Measurements from ENCODE around the gene EEF1A2. TPM values are rescaled to one million over a fixed set of nuclear protein-coding genes. Genes with fewer than 3 reads are reported as not detected.

Gene EEF1A2
- total RNA-seq, 1 experiment from 2014 or later, result 75.2 TPM

DNA sequence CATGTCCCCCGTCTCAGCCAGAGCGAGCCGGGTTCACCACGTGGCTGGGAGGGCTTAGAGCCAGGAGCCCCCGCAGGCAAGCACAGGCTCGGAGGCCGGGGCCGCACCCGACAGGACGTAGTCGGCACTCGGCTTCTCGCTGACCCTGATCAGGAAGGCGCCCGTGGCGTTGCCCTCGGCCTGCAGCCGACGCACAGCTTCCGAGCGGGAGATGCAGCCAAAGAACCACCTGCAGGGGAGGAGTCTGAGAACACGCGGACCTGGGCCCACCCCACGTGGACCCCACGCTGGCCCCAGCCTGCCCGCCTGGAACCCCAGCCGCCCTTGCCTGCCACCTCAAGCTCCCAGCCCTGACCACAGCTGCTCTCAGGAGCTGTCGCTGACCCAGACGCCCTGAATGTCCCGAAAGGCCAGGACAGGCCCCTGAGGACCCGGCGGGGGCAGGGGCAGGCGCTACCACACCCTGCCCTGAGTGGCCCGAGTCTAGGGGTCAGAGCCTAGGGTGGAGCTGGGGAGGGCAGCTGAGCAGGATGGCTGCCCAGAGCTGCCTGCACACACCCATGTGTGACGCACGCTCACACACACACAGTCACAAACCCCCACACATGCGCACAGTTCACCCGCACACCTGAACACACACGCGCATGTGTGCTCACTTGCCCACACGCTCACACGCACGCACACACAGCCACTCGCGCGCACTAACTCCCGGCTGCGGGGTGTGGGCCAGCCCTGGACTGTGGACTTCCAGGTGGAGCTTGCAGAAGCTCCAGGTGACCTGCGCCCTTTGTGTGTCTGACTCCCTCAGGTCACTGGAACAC, 36.2 kb upstream of the EEF1A2 start:
- H3K9me2 ChIP-seq (ENCODE audit: insufficient read depth), result no peaks in the 10 kb centered on the region
- H3K4me2 ChIP-seq, result peak overlapping the region; percentile 59
- H3K4me3 ChIP-seq, result no peak overlapping the region
- intact Hi-C loops (cut with micrococcal nuclease; ENCODE audit: unreplicated experiment), result loop anchor here (5.0 kb wide), 1 partner anchor 522 kb away; no protein-coding TSS in a partner anchor
- BruUV-seq (replicated peaks), result no TSS peak
- CTCF ChIA-PET, result no interaction called here
- H4K20me1 ChIP-seq (ENCODE audit: insufficient read depth), result no peaks in the 10 kb centered on the region
- POLR2A ChIA-PET (ENCODE audit: unreplicated experiment), result interaction anchor here (0.6 kb wide), 3 partner anchors 12 to 97 kb away, joined by 3 to 11 read pairs (median 3); no protein-coding TSS in a partner anchor
- H3K27me3 ChIP-seq (ENCODE audit: insufficient read depth, low read depth), result no peaks in the 10 kb centered on the region
- H3K9me3 ChIP-seq (ENCODE audit: insufficient read depth, low read depth), result no peaks in the 10 kb centered on the region
- no peak for TF ChIP-seq EZH2 (IDR thresholded peaks at IDR 0.05; ENCODE audit: low read depth)
- TF ChIP-seq, protein P1, sequence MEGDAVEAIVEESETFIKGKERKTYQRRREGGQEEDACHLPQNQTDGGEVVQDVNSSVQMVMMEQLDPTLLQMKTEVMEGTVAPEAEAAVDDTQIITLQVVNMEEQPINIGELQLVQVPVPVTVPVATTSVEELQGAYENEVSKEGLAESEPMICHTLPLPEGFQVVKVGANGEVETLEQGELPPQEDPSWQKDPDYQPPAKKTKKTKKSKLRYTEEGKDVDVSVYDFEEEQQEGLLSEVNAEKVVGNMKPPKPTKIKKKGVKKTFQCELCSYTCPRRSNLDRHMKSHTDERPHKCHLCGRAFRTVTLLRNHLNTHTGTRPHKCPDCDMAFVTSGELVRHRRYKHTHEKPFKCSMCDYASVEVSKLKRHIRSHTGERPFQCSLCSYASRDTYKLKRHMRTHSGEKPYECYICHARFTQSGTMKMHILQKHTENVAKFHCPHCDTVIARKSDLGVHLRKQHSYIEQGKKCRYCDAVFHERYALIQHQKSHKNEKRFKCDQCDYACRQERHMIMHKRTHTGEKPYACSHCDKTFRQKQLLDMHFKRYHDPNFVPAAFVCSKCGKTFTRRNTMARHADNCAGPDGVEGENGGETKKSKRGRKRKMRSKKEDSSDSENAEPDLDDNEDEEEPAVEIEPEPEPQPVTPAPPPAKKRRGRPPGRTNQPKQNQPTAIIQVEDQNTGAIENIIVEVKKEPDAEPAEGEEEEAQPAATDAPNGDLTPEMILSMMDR (conservative IDR thresholded peaks at IDR 0.05), result no peak
- peaks cover 43% of the 10 kb centered on the region for H3K4me1 ChIP-seq (replicated peaks; ENCODE audit: insufficient read depth)
- no peaks in the 10 kb centered on the region for H3K36me3 ChIP-seq (ENCODE audit: low read depth)
- peak overlapping the region; percentile 32; the same call in 1 of the 2 replicates for H3K27ac ChIP-seq
- H3K79me2 ChIP-seq (ENCODE audit: low read depth), result peaks cover 6% of the 10 kb centered on the region; the same call in 1 of the 2 replicates
- peaks cover 31% of the 10 kb centered on the region; the same call in 1 of the 2 replicates for H3F3A ChIP-seq (ENCODE audit: insufficient read depth, low read depth)
- peak in 1 of 2 experiments; percentile 33 for DNase-seq
- no peak overlapping the region for H2AFZ ChIP-seq

DNA sequence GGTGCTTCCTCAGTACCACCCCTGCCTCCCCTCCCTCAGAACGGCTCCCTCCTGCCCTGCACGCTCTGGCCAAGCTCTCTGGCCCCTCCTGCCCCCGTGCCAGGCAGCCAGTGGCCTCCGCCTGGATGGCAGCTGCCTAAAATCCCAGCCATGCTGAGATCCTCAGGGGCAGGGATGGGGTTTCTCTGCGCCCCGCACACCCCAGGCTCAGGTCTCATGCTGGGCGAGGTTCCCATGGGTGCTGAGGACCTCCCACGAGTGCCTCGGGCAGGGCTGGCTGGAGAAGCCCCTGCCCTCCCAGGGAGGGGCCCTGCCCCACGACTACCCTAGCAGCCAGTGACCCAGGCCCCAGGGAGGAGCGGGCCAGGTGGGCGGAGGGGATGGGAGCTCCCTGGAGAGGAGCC, 35.5 kb upstream of the EEF1A2 start:
- CTCF ChIA-PET, result no interaction called here
- Histone ChIP-seq H3K9me3 (ENCODE audit: insufficient read depth, low read depth) (no peaks in the 10 kb centered on the region), H3K4me1 (replicated peaks; ENCODE audit: insufficient read depth) (peaks cover 37% of the 10 kb centered on the region), H3K36me3 (ENCODE audit: low read depth) (no peaks in the 10 kb centered on the region), H3K9me2 (ENCODE audit: insufficient read depth) (no peaks in the 10 kb centered on the region), H3F3A (ENCODE audit: insufficient read depth, low read depth) (peaks cover 31% of the 10 kb centered on the region; the same call in 1 of the 2 replicates), H3K4me2 (peak overlapping the region; percentile 59), H3K79me2 (ENCODE audit: low read depth) (peaks cover 6% of the 10 kb centered on the region; the same call in 1 of the 2 replicates), H3K27ac (peak overlapping the region; percentile 32; the same call in 1 of the 2 replicates), H4K20me1 (ENCODE audit: insufficient read depth) (no peaks in the 10 kb centered on the region), H3K27me3 (ENCODE audit: insufficient read depth, low read depth) (no peaks in the 10 kb centered on the region), H2AFZ (no peak overlapping the region), H3K4me3 (no peak overlapping the region)
- no peak for DNase-seq
- intact Hi-C loops (cut with micrococcal nuclease; ENCODE audit: unreplicated experiment), result no loop called here
- no TSS peak for BruUV-seq (replicated peaks)
- POLR2A ChIA-PET (ENCODE audit: unreplicated experiment), result interaction anchor here (0.6 to 0.8 kb wide), 5 partner anchors 9 to 307 kb away, joined by 3 to 23 read pairs (median 4); no protein-coding TSS in a partner anchor
- no peak for TF ChIP-seq EZH2 (IDR thresholded peaks at IDR 0.05; ENCODE audit: low read depth)
- TF ChIP-seq, protein P1 (conservative IDR thresholded peaks at IDR 0.05), result no peak

- no peaks in the 10 kb centered on the region for H4K20me1 ChIP-seq (ENCODE audit: insufficient read depth)
- H3K79me2 ChIP-seq (ENCODE audit: low read depth), result peaks cover 6% of the 10 kb centered on the region; the same call in 1 of the 2 replicates
- no peak overlapping the region for H2AFZ ChIP-seq
- BruUV-seq (replicated peaks), result no TSS peak
- ChIA-PET CTCF (no interaction called here), POLR2A (ENCODE audit: unreplicated experiment) (interaction anchor here (0.6 to 0.8 kb wide), 5 partner anchors 8 to 307 kb away, joined by 3 to 23 read pairs (median 4); no protein-coding TSS in a partner anchor)
- TF ChIP-seq, protein P1 (conservative IDR thresholded peaks at IDR 0.05), result no peak
- no peak for TF ChIP-seq EZH2 (IDR thresholded peaks at IDR 0.05; ENCODE audit: low read depth)
- peaks cover 28% of the 10 kb centered on the region; the same call in 1 of the 2 replicates for H3F3A ChIP-seq (ENCODE audit: insufficient read depth, low read depth)
- H3K4me3 ChIP-seq, result no peak overlapping the region
- H3K4me1 ChIP-seq (replicated peaks; ENCODE audit: insufficient read depth), result peaks cover 32% of the 10 kb centered on the region
- H3K4me2 ChIP-seq, result peak overlapping the region; percentile 59
- H3K27ac ChIP-seq, result peak overlapping the region; percentile 32; the same call in 1 of the 2 replicates
- H3K9me2 ChIP-seq (ENCODE audit: insufficient read depth), result no peaks in the 10 kb centered on the region
- no peaks in the 10 kb centered on the region for H3K9me3 ChIP-seq (ENCODE audit: insufficient read depth, low read depth)
- no peaks in the 10 kb centered on the region for H3K27me3 ChIP-seq (ENCODE audit: insufficient read depth, low read depth)
- H3K36me3 ChIP-seq (ENCODE audit: low read depth), result no peaks in the 10 kb centered on the region
- peak; percentile 67 to 90 for DNase-seq
- intact Hi-C loops (cut with micrococcal nuclease; ENCODE audit: unreplicated experiment), result no loop called here
Observed at GRCh38 chr20:63533871-63534393, 35.0 kb upstream of the EEF1A2 start.

Measured in PC-9 (cell line).